Right lobe of liver (tissue), 6 donors: ENCODE results near the gene NLGN1. TPM values are rescaled to one million over a fixed set of nuclear protein-coding genes. Genes with fewer than 3 reads are reported as not detected.

Source experiments
- ATAC-seq, 4 donors: fragments of 200-7000 bp; cut with Tn5 transposase; one replicate each; pipeline ENCODE4 v1.9.1; 2020; ENCODE audit warnings: mild to moderate bottlenecking in 4 of 4, moderate library complexity in 4 of 4
- DNase-seq, 3 donors: peaks; one replicate each; pipeline ENCODE4 v3.0.0-alpha.2; 2020
- H3K27ac ChIP-seq, 3 donors: fragments of 200-600 bp; one replicate each; pipeline ENCODE4 v1.8.0; 2022
- H3K27me3 ChIP-seq, 2 donors: fragments of 200-600 bp; one replicate each; pipeline ENCODE4 v1.8.0; 2022
- H3K36me3 ChIP-seq, 4 donors: fragments of 200-600 bp; sonication (generic) in 1 of 4; one replicate each; pipeline versions ENCODE4 v1.5.1 to v1.8.0; 2017 to 2022; ENCODE audit warnings: control low read depth in 1 of 4
- H3K4me1 ChIP-seq, 4 donors: fragments of 200-600 bp; sonication (generic) in 1 of 4; one replicate each; pipeline versions ENCODE4 v1.5.1 to v1.8.0; 2017 to 2022; ENCODE audit warnings: control low read depth in 1 of 4
- H3K4me3 ChIP-seq, 3 donors: fragments of 200-600 bp; one replicate each; pipeline ENCODE4 v1.8.0; 2022
- H3K9me3 ChIP-seq, 4 donors: fragments of 200-600 bp; sonication (generic) in 1 of 4; one replicate each; pipeline versions ENCODE4 v1.5.1 to v1.8.0; 2017 to 2022; ENCODE audit warnings: control low read depth in 1 of 4
- POLR2A ChIP-seq: fragments of 450-650 bp; IDR thresholded peaks from one replicate; pipeline ENCODE4 v1.6.1; 2017; ENCODE audit warnings: antibody characterized with exemption, mild to moderate bottlenecking
- WGBS: methylation state at CpG from one replicate; pipeline ENCODE4 v1.1.6; 2018; ENCODE audit warnings: low coverage, low lambda C conversion rate; ENCODE audit not compliant: insufficient coverage; ENCODE audit errors: missing lambda C conversion rate; 5-methylcytosine and 5-hydroxymethylcytosine counted together
- intact Hi-C, 2 donors: fragments of 100-400 bp; cut with DNase I; formaldehyde crosslinking; loops; one replicate each; pipeline versions ENCODE4 v1.11.2 to v1.14.1; 2022
- total RNA-seq, 6 experiments: library from RNA; depleted of rRNA in 2 of 6; stranded (reverse); fragments of >200 nt in 2 of 6; fragmentation: NEBNext Ultra II Directional in 3 of 6; extraction: Animal tissue kit (Norgen Biotek cat#: 25700) in 3 of 6; gene quantifications; one replicate each; pipeline versions ENCODE4 v1.1.0 to v1.2.4, GENCODE V29; 2016 to 2023
- TF ChIP-seq, protein P1 (sequence below), 4 donors: fragments of 200-600 bp in 3 of 4; fragments of 450-650 bp in 1 of 4; IDR thresholded peaks; one replicate each; pipeline versions ENCODE4 v1.5.1 to v1.8.0; 2016 to 2022; ENCODE audit warnings: antibody characterized with exemption in 4 of 4, mild to moderate bottlenecking in 2 of 4
- donor health status: DM: no; HTN: yes; CAD: no.
- donor health status: DM: no; HTN: no; CAD: no.
- donor health status: DM: no; HTN: no; CAD: no.
- donor health status: DM: no; HTN: yes; CAD: no.
- donor health status: DM: no; HTN: yes; CAD: no.

Gene NLGN1
- total RNA-seq, 6 experiments from 2014 or later: 0.02 to 0.12 TPM; not detected in 4

DNA sequence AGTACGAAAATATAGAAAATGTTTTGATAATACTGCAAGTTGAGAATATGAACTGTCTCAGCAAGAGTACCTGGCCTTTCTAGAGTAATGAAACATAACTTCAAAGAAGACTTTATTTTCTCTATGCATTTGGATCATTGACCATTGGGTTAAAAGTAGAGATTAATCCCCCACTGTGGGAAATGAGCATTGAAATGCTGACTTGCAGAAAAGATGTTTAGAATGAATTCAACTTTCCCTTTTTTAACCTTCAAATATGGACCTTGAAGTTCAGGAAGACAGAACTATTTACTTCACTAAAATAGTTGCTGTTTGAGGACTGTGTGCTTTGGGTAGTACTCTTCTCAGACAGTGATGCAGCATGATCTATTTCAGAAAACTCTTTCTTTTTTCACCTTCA lies 75.7 kb downstream of the NLGN1 start:
- Histone ChIP-seq H3K4me1 (no peaks in the 10 kb centered on the region), H3K9me3 (no peaks in the 10 kb centered on the region), H3K36me3 (no peaks in the 10 kb centered on the region), H3K27ac (no peak overlapping the region), H3K4me3 (no peak overlapping the region), H3K27me3 (no peaks in the 10 kb centered on the region)
- intact Hi-C loops: no loop called here
- ATAC-seq (no peak), DNase-seq (no peak)
- TF ChIP-seq, protein P1, sequence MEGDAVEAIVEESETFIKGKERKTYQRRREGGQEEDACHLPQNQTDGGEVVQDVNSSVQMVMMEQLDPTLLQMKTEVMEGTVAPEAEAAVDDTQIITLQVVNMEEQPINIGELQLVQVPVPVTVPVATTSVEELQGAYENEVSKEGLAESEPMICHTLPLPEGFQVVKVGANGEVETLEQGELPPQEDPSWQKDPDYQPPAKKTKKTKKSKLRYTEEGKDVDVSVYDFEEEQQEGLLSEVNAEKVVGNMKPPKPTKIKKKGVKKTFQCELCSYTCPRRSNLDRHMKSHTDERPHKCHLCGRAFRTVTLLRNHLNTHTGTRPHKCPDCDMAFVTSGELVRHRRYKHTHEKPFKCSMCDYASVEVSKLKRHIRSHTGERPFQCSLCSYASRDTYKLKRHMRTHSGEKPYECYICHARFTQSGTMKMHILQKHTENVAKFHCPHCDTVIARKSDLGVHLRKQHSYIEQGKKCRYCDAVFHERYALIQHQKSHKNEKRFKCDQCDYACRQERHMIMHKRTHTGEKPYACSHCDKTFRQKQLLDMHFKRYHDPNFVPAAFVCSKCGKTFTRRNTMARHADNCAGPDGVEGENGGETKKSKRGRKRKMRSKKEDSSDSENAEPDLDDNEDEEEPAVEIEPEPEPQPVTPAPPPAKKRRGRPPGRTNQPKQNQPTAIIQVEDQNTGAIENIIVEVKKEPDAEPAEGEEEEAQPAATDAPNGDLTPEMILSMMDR (IDR thresholded peaks at IDR 0.05): no peak
- TF ChIP-seq POLR2A: no peak
- WGBS: 21% methylated on average over 1 of the region's 1 CpG

DNA sequence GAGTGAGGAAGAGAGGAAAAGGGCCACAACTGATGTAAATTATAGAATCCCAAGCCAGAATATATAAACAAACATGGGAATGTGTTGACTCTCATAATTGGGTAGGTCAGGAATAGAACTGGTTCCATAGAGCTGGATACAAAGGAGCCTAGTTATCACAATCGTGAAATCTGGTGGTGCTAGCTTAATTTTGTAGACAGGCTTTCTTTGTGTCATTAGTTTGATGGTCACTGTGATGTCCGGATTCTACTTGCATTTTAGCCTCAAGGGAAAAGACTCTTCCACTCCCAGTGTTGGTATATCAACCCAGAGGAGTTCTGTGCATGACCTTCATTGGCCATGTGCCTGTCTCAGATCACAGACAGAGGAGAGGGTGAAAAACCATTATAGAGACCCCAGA lies 81.8 kb downstream of the NLGN1 start:
- Histone ChIP-seq H3K4me1 (no peaks in the 10 kb centered on the region), H3K36me3 (no peaks in the 10 kb centered on the region), H3K9me3 (no peaks in the 10 kb centered on the region), H3K4me3 (no peak overlapping the region), H3K27ac (no peak overlapping the region), H3K27me3 (no peaks in the 10 kb centered on the region)
- DNase-seq (no peak), ATAC-seq (no peak)
- intact Hi-C loops: no loop called here
- 38% methylated on average over 2 of the region's 2 CpGs for WGBS
- TF ChIP-seq, protein P1 (IDR thresholded peaks at IDR 0.05): no peak
- no peak for TF ChIP-seq POLR2A

DNA sequence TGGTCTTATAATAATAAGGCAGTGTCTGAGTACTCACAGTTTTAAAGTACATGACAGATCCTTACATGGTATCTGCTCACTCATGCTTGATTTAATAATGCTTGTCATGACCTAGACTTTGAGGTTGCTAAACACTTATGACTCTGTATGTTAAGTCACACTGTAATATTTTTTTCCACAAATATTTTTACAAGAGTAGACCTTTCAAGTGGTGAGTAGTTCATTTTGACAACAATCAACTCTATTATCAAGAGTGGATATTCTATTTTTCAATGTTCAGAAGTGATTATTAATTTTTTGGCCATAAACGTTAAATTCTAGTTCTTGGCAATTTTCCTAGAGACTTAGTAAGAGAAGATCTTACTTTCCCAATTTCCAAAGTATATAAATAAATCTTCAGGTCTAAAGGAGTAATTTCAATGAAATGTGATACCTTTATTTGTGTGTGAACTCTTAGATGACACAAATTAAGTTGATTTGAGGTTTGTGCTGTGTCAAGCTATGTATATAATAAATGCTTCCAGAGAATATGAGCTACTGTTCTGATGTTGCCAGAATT lies 104.5 kb downstream of the NLGN1 start:
- DNase-seq (no peak), ATAC-seq (no peak)
- intact Hi-C loops: no loop called here
- no peaks in the 10 kb centered on the region for H3K27me3 ChIP-seq
- TF ChIP-seq POLR2A: no peak
- TF ChIP-seq, protein P1 (IDR thresholded peaks at IDR 0.05): no peak
- no peak overlapping the region for H3K4me3 ChIP-seq
- WGBS: 7% methylated on average over 1 of the region's 1 CpG
- H3K4me1 ChIP-seq: no peaks in the 10 kb centered on the region
- H3K36me3 ChIP-seq: no peaks in the 10 kb centered on the region
- H3K27ac ChIP-seq: no peak overlapping the region
- no peaks in the 10 kb centered on the region for H3K9me3 ChIP-seq

DNA sequence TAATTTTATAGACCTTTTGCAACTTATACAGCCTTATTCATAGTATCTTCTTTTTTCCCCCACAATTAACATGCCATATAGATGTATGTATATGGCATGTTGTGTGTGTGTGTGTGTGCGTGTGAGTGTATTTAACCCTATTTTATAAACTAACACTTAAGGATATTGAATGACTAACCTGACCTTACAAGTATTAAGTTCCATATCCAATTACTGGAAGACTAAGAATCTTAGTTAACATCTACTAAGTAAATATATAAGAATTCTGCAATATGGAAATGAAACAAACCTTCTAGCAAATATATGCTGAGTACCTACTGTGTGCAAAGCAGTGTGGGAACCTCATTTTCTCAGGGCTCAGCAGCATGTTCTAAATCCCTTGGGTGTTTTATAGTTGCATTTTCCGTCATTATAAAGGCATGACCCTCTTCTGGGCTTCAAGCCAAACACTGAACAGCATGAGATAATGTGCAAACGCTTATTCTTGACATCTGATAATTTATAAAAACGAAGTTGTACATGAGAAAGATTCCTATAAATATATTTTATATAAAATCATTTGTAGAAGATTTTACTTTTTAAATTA lies 105.5 kb downstream of the NLGN1 start:
- DNase-seq: no peak
- no peak for ATAC-seq
- Histone ChIP-seq H3K4me1 (no peaks in the 10 kb centered on the region), H3K27ac (no peak overlapping the region), H3K4me3 (no peak overlapping the region), H3K27me3 (no peaks in the 10 kb centered on the region), H3K9me3 (no peaks in the 10 kb centered on the region), H3K36me3 (no peaks in the 10 kb centered on the region)
- intact Hi-C loops: no loop called here
- 42% methylated on average over 4 of the region's 4 CpGs for WGBS
- TF ChIP-seq, protein P1 (IDR thresholded peaks at IDR 0.05): no peak
- no peak for TF ChIP-seq POLR2A
